Lung (tissue), 12 donors: ENCODE data around the gene MINK1. TPM values are rescaled to one million over a fixed set of nuclear protein-coding genes. Genes with fewer than 3 reads are reported as not detected.

Experiments
- ATAC-seq: fragments of 200-7000 bp; cut with Tn5 transposase; one replicate; pipeline ENCODE4 v1.9.1; 2020; ENCODE audit warnings: moderate number of reproducible peaks; ENCODE audit not compliant: insufficient read depth, low FRiP score
- DNase-seq, 3 donors: peaks; one replicate each; pipeline ENCODE4 v3.0.0-alpha.2; 2013 to 2017
- H3K27ac ChIP-seq, 2 donors: one replicate each; pipeline ENCODE4 v1.5.1; 2013; ENCODE audit warnings: mild to moderate bottlenecking in 2 of 2, moderate library complexity in 2 of 2, control low read depth in 1 of 2, inconsistent platforms in 1 of 2, low read depth in 1 of 2, low read length in 1 of 2
- H3K27me3 ChIP-seq, 3 donors: one replicate each; pipeline ENCODE4 v1.5.1; 2013; ENCODE audit warnings: low read length in 2 of 3; ENCODE audit not compliant: control insufficient read depth in 3 of 3, insufficient read depth in 3 of 3
- H3K36me3 ChIP-seq, 4 donors: one replicate each; pipeline ENCODE4 v1.5.1; 2013; ENCODE audit warnings: low read length in 4 of 4, mild to moderate bottlenecking in 1 of 4, moderate library complexity in 1 of 4; ENCODE audit not compliant: control insufficient read depth in 4 of 4, insufficient read depth in 4 of 4
- H3K4me1 ChIP-seq, 5 donors: one replicate each; pipeline ENCODE4 v1.5.1; 2013; ENCODE audit warnings: low read length in 5 of 5, mild to moderate bottlenecking in 2 of 5, moderate library complexity in 1 of 5; ENCODE audit not compliant: control insufficient read depth in 5 of 5, insufficient read depth in 5 of 5
- H3K4me3 ChIP-seq: one replicate; pipeline ENCODE4 v1.5.1; 2013; ENCODE audit warnings: mild to moderate bottlenecking, control low read depth, moderate library complexity
- H3K9ac ChIP-seq, 2 donors: one replicate each; pipeline ENCODE4 v1.5.1; 2013; ENCODE audit warnings: low read length in 2 of 2, control low read depth in 1 of 2; ENCODE audit not compliant: insufficient read depth in 1 of 2
- H3K9me3 ChIP-seq, 4 donors: one replicate each; pipeline ENCODE4 v1.5.1; 2013; ENCODE audit warnings: low read length in 3 of 4, mild to moderate bottlenecking in 1 of 4, moderate library complexity in 1 of 4; ENCODE audit not compliant: control insufficient read depth in 4 of 4, insufficient read depth in 3 of 4
- WGBS, 2 donors: extraction: QIAGEN DNeasy Blood & Tissue Kit; methylation state at CpG; one replicate each; pipeline ENCODE4 v1.1.7; 2013; 5-methylcytosine and 5-hydroxymethylcytosine counted together
- polyA plus RNA-seq, 2 donors: library from polyadenylated mRNA; stranded (reverse); fragments of 200-250 nt; gene quantifications; one replicate each; pipeline ENCODE4 v1.2.1, GENCODE V29; 2013
- total RNA-seq, 2 donors: library from RNA; depleted of rRNA in 1 of 2; stranded (reverse); fragments of >200 nt in 1 of 2; gene quantifications; one replicate each; pipeline ENCODE4 v1.2.1, GENCODE V29; 2014 to 2021
- TF ChIP-seq, protein P1 (sequence below): IDR thresholded peaks from 2 replicates; pipeline ENCODE4 v1.5.1; 2012; ENCODE audit warnings: mild to moderate bottlenecking; ENCODE audit errors: control extremely low read depth, extremely low read depth
- donor health status: control.
- donor health status: control.
- donor health status: Bipolar disorder and iron deficiency.
- donor health status: healthy.
- donor health status: DM: yes; HTN: yes; CAD: no.

MINK1 gene
- total and polyA plus RNA-seq, 4 donors = 36.5 to 95.4 (median 51.0) TPM

DNA sequence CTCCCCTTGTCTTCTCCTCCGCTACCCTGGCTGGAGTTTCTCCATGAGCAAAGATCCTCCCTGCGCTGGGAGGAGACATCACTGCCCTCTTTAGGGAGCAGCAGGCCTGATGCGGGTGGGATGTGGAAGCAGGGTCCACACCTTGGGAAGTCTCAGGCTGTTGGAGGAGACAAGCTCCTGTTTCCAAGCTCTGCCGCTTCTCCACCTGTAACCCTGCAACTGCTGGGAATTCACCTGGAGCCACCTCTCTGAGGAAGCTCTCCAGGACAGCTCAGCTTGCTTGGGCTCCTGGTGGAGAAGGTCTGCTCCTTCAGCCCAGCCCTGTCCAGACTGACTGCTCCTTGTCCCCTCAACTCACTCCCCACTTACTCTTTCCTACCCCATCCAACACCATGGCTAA is 51.3 kb downstream of the MINK1 start:
- WGBS, 2 donors = 99 to 100% methylated on average over 4 of the region's 4 CpGs
- no peaks in the 10 kb centered on the region for H3K27me3 ChIP-seq
- no peak overlapping the region for H3K4me3 ChIP-seq
- TF ChIP-seq, protein P1, sequence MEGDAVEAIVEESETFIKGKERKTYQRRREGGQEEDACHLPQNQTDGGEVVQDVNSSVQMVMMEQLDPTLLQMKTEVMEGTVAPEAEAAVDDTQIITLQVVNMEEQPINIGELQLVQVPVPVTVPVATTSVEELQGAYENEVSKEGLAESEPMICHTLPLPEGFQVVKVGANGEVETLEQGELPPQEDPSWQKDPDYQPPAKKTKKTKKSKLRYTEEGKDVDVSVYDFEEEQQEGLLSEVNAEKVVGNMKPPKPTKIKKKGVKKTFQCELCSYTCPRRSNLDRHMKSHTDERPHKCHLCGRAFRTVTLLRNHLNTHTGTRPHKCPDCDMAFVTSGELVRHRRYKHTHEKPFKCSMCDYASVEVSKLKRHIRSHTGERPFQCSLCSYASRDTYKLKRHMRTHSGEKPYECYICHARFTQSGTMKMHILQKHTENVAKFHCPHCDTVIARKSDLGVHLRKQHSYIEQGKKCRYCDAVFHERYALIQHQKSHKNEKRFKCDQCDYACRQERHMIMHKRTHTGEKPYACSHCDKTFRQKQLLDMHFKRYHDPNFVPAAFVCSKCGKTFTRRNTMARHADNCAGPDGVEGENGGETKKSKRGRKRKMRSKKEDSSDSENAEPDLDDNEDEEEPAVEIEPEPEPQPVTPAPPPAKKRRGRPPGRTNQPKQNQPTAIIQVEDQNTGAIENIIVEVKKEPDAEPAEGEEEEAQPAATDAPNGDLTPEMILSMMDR = no peak
- H3K36me3 ChIP-seq = peaks cover 5 to 49% (median 22%) of the 10 kb centered on the region in 4 donors
- no peak for ATAC-seq
- DNase-seq = no peak
- no peak overlapping the region for H3K9ac ChIP-seq
- H3K27ac ChIP-seq = no peak overlapping the region
- no peaks in the 10 kb centered on the region for H3K9me3 ChIP-seq
- no peaks in the 10 kb centered on the region for H3K4me1 ChIP-seq

DNA sequence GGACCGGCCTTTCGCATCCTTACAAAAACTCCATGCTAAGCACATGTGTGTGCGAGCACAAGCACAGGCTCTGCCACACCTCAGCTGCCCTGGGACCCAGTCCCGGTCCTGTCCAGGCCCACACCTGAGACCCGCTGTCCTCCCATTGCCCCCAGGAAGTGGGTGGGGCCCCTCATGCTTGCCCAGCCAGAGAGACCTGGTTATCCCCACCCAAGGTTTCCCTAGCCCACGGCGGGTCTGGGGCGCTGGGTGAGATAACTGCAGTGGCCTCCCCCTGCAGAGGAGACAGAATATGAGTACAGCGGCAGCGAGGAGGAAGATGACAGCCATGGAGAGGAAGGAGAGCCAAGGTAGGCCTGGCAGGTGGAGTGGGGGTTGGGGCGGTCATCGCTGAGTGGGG is 53.7 kb downstream of the MINK1 start:
- Histone ChIP-seq H3K9ac (no peak overlapping the region), H3K27ac (no peak overlapping the region), H3K9me3 (no peaks in the 10 kb centered on the region), H3K27me3 (no peaks in the 10 kb centered on the region), H3K4me3 (no peak overlapping the region), H3K4me1 (no peaks in the 10 kb centered on the region), H3K36me3 (peaks cover 7 to 65% (median 33%) of the 10 kb centered on the region in 4 donors)
- TF ChIP-seq, protein P1 = no peak
- WGBS, 2 donors = 95 to 97% methylated on average over 12 of the region's 12 CpGs
- ATAC-seq = no peak
- no peak for DNase-seq

DNA sequence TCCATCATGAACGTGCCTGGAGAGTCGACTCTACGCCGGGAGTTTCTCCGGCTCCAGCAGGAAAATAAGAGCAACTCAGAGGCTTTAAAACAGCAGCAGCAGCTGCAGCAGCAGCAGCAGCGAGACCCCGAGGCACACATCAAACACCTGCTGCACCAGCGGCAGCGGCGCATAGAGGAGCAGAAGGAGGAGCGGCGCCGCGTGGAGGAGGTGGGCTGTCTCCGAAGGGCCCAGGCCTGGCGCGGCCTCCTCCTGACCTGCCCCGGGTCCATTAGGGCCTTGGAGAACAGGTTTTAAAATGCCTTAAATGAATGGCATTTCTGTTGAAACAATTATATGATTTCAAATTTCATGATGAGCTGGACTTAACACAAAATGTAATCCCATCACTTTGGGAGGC is 54.4 kb downstream of the MINK1 start:
- Histone ChIP-seq H3K4me3 (no peak overlapping the region), H3K27me3 (no peaks in the 10 kb centered on the region), H3K9ac (no peak overlapping the region), H3K36me3 (peaks cover 7 to 70% (median 34%) of the 10 kb centered on the region in 4 donors), H3K4me1 (no peaks in the 10 kb centered on the region), H3K27ac (no peak overlapping the region), H3K9me3 (no peaks in the 10 kb centered on the region)
- DNase-seq = no peak
- ATAC-seq = no peak
- TF ChIP-seq, protein P1 = no peak
- WGBS, 2 donors = 92 to 93% methylated on average over 18 of the region's 18 CpGs
